ENCODE measurements around the gene HOXC13.

GRCh38 chr12:53941187-53941586, 2.6 kb downstream of the HOXC13 start:
- TF ChIP-seq, protein P1, sequence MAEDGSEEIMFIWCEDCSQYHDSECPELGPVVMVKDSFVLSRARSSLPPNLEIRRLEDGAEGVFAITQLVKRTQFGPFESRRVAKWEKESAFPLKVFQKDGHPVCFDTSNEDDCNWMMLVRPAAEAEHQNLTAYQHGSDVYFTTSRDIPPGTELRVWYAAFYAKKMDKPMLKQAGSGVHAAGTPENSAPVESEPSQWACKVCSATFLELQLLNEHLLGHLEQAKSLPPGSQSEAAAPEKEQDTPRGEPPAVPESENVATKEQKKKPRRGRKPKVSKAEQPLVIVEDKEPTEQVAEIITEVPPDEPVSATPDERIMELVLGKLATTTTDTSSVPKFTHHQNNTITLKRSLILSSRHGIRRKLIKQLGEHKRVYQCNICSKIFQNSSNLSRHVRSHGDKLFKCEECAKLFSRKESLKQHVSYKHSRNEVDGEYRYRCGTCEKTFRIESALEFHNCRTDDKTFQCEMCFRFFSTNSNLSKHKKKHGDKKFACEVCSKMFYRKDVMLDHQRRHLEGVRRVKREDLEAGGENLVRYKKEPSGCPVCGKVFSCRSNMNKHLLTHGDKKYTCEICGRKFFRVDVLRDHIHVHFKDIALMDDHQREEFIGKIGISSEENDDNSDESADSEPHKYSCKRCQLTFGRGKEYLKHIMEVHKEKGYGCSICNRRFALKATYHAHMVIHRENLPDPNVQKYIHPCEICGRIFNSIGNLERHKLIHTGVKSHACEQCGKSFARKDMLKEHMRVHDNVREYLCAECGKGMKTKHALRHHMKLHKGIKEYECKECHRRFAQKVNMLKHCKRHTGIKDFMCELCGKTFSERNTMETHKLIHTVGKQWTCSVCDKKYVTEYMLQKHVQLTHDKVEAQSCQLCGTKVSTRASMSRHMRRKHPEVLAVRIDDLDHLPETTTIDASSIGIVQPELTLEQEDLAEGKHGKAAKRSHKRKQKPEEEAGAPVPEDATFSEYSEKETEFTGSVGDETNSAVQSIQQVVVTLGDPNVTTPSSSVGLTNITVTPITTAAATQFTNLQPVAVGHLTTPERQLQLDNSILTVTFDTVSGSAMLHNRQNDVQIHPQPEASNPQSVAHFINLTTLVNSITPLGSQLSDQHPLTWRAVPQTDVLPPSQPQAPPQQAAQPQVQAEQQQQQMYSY (CRISPR knock-in tag; IDR thresholded peaks at IDR 0.05) = no peak
- no peak for TF ChIP-seq FOXP1 (IDR thresholded peaks at IDR 0.05)
- TF ChIP-seq FOXP1 (CRISPR knock-in tag; IDR thresholded peaks at IDR 0.05) = no peak
- TF ChIP-seq POLR2A (IDR thresholded peaks at IDR 0.05; ENCODE audit: insufficient read depth in 1 of 2, low read depth in 2 of 2, low read length in 2 of 2) = no peak

Measured in HepG2 (cell line).